C4-2B (cell line): ENCODE measurements around the gene ZNF317.

ENCODE experiments used
- ZFX ChIP-seq: fragments of 450-650 bp; IDR thresholded peaks from 2 replicates; pipeline ENCODE4 v1.6.1; 2017
- TF ChIP-seq, protein P1 (sequence below): fragments of 450-650 bp; conservative IDR thresholded peaks from 2 replicates; pipeline ENCODE4 v1.5.1; 2017; ENCODE audit warnings: mild to moderate bottlenecking

DNA sequence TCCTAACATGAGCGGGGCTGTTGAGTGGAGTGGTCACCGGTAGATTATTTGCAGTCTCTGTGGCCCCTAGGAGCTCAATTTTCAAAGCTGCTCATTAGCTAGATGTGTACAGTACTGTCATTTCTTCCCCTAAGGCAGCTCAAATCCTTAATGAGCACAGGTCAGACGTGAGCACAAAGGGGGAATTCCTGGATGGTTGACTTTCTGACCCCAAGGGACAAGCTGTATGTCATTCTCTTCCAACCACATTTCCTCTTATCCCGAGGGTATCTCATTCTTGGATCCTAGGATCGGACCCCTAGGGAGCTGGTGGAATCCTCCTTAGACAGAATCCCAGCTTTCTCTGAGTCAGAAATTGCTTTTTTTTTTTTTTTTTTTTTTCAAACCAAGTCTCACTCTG is 7.8 kb upstream of the ZNF317 start:
- TF ChIP-seq, protein P1, sequence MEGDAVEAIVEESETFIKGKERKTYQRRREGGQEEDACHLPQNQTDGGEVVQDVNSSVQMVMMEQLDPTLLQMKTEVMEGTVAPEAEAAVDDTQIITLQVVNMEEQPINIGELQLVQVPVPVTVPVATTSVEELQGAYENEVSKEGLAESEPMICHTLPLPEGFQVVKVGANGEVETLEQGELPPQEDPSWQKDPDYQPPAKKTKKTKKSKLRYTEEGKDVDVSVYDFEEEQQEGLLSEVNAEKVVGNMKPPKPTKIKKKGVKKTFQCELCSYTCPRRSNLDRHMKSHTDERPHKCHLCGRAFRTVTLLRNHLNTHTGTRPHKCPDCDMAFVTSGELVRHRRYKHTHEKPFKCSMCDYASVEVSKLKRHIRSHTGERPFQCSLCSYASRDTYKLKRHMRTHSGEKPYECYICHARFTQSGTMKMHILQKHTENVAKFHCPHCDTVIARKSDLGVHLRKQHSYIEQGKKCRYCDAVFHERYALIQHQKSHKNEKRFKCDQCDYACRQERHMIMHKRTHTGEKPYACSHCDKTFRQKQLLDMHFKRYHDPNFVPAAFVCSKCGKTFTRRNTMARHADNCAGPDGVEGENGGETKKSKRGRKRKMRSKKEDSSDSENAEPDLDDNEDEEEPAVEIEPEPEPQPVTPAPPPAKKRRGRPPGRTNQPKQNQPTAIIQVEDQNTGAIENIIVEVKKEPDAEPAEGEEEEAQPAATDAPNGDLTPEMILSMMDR, result no peak
- no peak for TF ChIP-seq ZFX
